ENCODE data around the gene FCRLA.

FCRLA gene

DNA sequence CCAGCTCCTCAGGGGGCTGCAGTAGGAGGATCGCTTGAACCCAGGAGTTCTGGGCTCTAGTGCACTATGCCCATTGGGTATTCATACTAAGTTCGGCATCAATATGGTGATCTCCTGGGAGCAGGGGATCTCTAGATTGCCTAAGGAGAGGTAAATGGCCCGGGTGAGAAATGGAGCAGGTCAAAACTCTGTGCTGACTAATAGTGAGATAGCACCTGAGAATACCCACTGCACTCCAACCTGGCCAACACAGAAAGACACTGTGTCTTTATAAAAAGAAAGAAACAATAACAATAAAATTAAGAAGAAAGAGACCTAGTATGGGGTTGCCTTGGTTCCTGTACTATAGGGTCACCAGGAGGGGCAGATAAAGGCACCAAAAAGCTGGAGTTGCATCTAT, 28.8 kb downstream of the FCRLA start:
- no peak for DNase-seq

DNA sequence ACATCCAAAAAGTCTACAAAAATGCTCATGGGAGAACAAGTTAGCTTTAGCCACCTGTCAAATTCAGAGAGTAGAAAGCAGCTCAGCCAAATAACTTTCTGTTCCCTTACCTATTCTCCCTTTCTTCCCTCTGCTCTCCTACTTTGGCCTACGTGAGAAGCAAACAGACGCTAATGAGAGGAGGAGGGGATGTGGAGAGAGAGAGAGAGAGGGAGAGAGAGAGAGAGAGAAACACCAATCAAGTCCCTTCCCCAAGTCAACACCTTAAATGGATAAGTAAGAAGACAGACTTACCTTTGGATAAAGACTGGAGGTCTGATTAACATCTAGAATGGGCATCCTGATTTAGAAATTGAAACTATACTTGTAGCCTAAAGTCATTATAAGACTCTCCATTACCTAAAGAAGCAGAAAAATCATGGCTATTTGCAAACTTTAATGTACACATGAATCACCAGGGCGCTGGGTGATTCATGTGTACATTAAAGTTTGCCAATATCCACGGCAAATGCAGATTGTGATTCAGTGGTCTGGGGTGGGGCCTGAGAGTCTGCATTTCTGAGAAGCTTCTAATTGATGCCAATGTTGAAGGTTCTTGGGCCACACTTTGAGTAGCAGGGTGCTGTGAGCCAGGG, 29.4 kb downstream of the FCRLA start:
- DNase-seq, result no peak

DNA sequence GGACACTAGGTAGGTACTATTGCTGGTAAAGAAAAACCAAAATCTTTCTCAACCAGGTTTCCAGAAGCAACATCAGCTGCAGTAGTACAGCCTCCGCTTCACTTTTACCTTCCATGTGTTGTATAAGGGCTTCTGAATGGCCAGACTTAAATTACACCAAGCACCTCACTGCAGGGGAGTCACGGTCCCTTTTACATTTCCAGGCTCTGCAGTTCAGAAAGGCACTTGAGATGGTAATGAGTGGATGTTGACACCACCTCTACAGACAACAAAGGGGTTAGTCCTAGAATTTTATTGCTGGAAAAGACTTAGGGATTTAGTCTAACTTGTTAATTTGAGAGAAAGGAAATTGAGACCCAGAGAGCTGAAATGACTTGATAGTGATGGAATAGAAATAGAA, 30.6 kb downstream of the FCRLA start:
- peak; percentile 24 for DNase-seq

DNA sequence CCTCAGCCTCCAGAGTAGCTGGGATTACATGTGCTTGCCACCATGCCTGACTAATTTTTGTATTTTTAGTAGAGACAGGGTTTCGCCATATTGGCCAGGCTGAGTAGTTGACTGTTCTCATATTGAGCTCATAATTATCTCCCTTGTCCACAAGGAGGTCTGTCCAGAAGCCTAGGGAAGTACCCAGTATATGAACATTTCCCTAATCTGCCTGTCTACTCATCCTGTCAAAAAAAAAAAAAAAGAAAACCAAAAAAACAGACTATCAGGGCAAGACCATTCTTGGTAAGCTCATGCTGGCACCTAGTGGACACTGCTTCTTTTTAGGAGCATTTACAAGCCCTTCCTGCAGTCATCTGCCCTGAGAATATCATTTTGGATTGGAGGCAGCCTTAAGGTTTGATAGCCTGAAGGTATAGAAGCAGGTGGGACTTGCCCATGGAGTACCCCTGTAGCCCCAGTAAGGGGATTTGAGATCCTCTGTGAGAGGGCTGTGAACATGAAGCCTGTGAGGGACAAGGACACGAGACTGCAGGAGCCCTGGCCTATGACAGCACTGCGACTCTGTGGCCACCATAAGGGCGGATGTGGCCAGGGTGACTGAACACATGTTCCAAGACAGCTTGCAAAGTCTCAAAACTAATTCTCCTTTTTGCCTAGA, 31.7 kb downstream of the FCRLA start:
- no peak for DNase-seq

DNA sequence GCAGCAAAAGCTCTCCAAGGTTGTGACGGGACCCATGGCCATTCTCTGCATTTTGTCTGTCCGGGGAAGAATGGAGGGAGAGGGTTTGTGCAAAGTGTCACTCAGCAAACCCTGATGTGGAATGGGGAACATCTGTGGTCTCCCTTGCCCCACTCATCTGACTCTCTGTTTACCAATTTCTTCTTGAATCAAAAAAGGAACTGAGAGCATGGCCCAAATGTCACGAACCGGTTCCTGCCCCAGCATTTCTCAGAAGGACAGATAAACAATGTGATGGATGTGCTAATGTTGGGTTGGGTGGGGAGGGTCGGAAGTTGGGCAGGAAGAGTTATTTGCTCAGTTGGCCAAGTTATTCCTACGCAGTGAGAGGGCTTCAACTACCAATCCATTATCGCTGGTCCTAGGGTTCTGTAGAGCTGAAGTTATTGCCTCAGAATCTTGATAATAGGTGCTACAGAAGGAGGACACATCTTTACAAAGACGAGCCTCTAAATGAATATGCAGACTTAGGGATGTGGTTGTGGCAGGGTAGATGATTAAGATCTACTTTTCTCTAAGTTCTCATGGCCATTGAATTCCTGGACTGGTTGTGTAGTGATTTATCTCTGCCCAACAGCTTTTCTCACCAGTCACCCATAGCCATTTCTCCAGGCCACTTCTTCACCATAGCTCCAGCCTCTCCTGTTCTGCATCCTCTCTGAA, 33.0 kb downstream of the FCRLA start:
- DNase-seq, result no peak

DNA sequence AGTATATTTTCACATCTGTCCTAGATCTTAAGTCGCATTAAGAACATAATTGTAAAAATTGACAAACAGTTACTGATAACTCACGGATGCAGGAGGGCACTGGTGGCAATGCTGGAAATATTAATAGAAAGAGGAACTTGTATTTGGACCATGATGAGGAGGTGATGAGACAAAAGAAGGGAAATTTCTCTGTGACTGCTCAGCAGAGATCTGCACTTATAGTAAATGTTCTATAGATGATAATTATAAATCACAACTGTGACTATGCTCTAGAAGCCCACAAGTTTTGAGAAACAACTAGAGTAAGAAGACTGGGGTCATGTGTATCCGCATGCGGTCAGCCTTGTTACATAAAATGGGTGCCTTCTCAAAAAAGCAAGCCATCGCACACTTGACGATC, 33.9 kb downstream of the FCRLA start:
- no peak for DNase-seq

DNA sequence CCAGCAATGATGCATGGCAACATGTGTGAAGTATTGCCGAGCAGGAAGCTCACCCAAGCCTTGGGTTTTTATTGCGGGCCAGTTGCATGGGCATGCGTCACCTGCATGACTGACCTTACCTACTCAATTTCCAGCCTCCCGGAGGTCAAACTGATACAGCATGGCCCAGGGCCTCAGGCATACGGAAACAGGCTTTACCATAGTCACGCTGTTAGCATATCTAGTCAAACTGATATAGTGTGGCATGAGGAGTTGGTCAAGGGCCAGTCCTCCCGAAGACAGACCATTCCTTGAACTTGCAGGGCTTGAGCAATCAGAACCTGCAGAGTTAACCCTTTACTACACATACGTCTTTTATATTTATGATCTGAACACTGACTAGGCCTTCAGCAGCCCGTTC, 36.2 kb downstream of the FCRLA start:
- DNase-seq, result no peak

DNA sequence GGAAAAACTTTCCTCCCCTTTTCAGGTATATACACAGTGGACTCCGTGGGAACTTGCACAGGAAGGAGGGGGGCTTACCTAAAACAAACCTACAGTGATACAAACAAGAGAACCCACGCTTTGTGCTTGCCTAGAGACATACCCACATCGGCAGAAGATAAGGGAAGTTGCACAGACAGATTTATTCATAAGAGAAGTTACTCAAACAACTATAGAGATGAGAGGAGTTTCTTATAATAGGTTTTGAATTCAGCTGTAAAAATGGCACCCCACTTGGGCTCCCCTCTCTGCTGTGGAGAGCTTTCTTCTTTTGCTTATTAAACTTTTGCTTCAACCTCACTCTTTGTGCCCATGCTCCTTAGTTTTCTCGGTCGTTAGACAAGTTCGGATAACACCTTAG, 40.8 kb downstream of the FCRLA start:
- no peak for DNase-seq

DNA sequence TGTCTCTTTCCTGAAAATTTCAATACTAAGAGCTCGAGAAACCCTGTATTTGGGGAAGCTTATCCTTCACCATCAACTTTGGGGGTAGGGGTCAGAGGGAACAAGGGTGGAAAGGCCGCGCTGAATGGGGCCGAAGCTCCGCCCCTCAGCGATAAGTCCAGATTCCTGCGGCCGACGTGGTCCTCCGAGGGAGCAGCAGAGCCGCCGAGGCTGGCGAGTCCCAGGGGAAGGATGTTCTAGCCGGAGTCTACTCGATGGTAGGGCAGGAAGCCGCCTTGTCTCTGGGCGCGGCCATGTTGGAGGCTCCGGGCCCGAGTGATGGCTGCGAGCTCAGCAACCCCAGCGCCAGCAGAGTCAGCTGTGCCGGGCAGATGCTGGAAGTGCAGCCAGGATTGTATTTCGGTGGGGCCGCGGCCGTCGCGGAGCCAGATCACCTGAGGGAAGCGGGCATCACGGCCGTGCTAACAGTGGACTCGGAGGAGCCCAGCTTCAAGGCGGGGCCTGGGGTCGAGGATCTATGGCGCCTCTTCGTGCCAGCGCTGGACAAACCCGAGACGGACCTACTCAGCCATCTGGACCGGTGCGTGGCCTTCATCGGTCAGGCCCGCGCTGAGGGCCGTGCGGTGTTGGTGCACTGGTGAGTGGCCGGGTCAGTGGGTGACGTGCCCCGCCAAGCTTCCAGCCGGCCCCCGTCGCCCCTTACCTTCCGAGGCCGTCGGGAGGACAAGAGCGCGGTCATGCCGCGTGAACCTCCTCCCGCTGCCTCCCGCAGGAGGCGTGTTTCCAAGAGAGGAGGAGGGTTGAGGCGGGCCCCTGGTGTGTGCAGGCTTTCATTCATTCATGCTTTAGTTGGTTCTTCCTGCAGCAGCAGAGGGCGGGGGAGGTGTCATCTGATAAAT, 42.7 kb downstream of the FCRLA start, which contains the start of gene DUSP12:
Gene DUSP12 (plus strand): TSS at position 278 of the 899 bp plus-strand sequence. CDS start 16 bp downstream, at position 294.
- peak; percentile 95 for DNase-seq

DNA sequence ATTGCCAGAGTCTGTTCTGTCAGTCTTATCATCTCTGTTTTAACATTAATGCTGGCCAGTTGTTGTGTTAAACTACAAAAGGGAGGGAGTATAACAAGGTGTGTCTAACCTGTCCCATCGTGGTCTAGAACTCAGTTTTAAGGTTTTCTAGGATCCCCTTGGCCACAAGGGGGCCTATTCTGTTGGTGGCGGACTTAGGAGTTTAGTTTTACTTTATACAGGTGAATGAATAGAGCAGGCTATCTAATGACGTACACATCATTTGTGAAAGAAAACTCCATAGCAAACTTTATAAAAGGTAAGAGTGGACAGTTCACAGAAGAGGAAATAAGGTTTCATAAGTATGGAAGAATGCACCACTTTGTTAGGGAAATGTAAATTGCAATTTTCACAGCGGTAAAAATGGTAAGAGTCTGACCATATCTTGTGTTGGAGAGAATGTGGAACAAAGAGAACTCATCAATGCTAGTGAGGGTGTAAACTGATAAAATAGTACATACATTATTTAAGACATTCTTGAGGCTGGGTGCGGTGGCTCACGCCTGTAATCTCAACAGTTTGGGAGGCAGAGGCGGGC, 56.6 kb downstream of the FCRLA start:
- DNase-seq, result peak; percentile 20

Measured in NCI-H345 (cell line).